ENCODE data around the gene APH1B.
A peak's percentile ranks its signal among the peaks of the same experiment; 100 is the strongest.

The APH1B gene

GRCh38 chr15:63339836-63340235 is 62.4 kb downstream of the APH1B start:
- Histone ChIP-seq H3K18ac (ENCODE audit: low read depth in 1 of 2, low read length in 2 of 2) (no peak overlapping the region), H3K14ac (ENCODE audit: low read length in 2 of 2) (no peak overlapping the region), H3K23ac (ENCODE audit: low read length in 2 of 2) (no peak overlapping the region), H2BK5ac (ENCODE audit: low read depth, low read length, poor library complexity, severe bottlenecking) (no peak overlapping the region), H3K79me1 (replicated peaks; ENCODE audit: low read length, poor library complexity, severe bottlenecking) (no peaks in the 10 kb centered on the region), H3K4me2 (ENCODE audit: low read length, poor library complexity, severe bottlenecking) (no peak overlapping the region), H3K27ac (ENCODE audit: low read length, poor library complexity, severe bottlenecking) (no peak overlapping the region), H2BK120ac (ENCODE audit: low read depth, low read length) (no peak overlapping the region), H3K9me3 (ENCODE audit: control insufficient read depth, low read length) (no peaks in the 10 kb centered on the region), H4K91ac (ENCODE audit: low read length) (no peak overlapping the region), H3K9ac (ENCODE audit: low read length) (no peak overlapping the region), H2AK5ac (ENCODE audit: low read length, severe bottlenecking) (no peak overlapping the region), H3K4ac (ENCODE audit: low read depth in 1 of 2, low read length in 2 of 2) (no peak overlapping the region), H3K36me3 (ENCODE audit: control insufficient read depth in 1 of 2, insufficient read depth in 2 of 2, low read depth in 1 of 2, low read length in 2 of 2) (peaks cover 12 to 92% of the 10 kb centered on the region in 2 experiments), H3K27me3 (ENCODE audit: control insufficient read depth in 1 of 2, insufficient read depth in 1 of 2, low read length in 2 of 2) (no peaks in the 10 kb centered on the region), H2BK15ac (ENCODE audit: low read depth, poor library complexity, severe bottlenecking) (no peak overlapping the region), H3K4me3 (ENCODE audit: insufficient read depth in 1 of 2, low read depth in 1 of 2, low read length in 2 of 2) (no peak overlapping the region), H3K4me1 (ENCODE audit: control insufficient read depth, insufficient read depth, low read depth, low read length) (peaks cover 27% of the 10 kb centered on the region), H4K8ac (ENCODE audit: low read length) (no peak overlapping the region), H2BK12ac (ENCODE audit: low read length in 2 of 2) (no peak overlapping the region), H2AFZ (ENCODE audit: low read depth, low read length) (no peak overlapping the region)
- DNase-seq = no peak
- 65% methylated on average over 1 of the region's 1 CpG for WGBS

GRCh38 chr15:63340353-63340752 is 62.9 kb downstream of the APH1B start:
- Histone ChIP-seq H2BK5ac (ENCODE audit: low read depth, low read length, poor library complexity, severe bottlenecking) (no peak overlapping the region), H4K8ac (ENCODE audit: low read length) (no peak overlapping the region), H3K36me3 (ENCODE audit: control insufficient read depth in 1 of 2, insufficient read depth in 2 of 2, low read depth in 1 of 2, low read length in 2 of 2) (peaks cover 14 to 94% of the 10 kb centered on the region in 2 experiments), H3K79me1 (replicated peaks; ENCODE audit: low read length, poor library complexity, severe bottlenecking) (no peaks in the 10 kb centered on the region), H3K9me3 (ENCODE audit: control insufficient read depth, low read length) (no peaks in the 10 kb centered on the region), H3K9ac (ENCODE audit: low read length) (no peak overlapping the region), H3K4me1 (ENCODE audit: control insufficient read depth, insufficient read depth, low read depth, low read length) (peaks cover 28% of the 10 kb centered on the region), H3K27ac (ENCODE audit: low read length, poor library complexity, severe bottlenecking) (no peak overlapping the region), H3K4me3 (ENCODE audit: insufficient read depth in 1 of 2, low read depth in 1 of 2, low read length in 2 of 2) (no peak overlapping the region), H2AK5ac (ENCODE audit: low read length, severe bottlenecking) (no peak overlapping the region), H2BK15ac (ENCODE audit: low read depth, poor library complexity, severe bottlenecking) (no peak overlapping the region), H3K27me3 (ENCODE audit: control insufficient read depth in 1 of 2, insufficient read depth in 1 of 2, low read length in 2 of 2) (no peaks in the 10 kb centered on the region), H3K4me2 (ENCODE audit: low read length, poor library complexity, severe bottlenecking) (no peak overlapping the region), H2BK120ac (ENCODE audit: low read depth, low read length) (no peak overlapping the region), H3K14ac (ENCODE audit: low read length in 2 of 2) (no peak overlapping the region), H3K23ac (ENCODE audit: low read length in 2 of 2) (no peak overlapping the region), H4K91ac (ENCODE audit: low read length) (no peak overlapping the region), H2BK12ac (ENCODE audit: low read length in 2 of 2) (peak overlapping the region in 1 of 2 experiments; percentile 11), H3K18ac (ENCODE audit: low read depth in 1 of 2, low read length in 2 of 2) (peak overlapping the region in 1 of 2 experiments; percentile 63), H3K4ac (ENCODE audit: low read depth in 1 of 2, low read length in 2 of 2) (no peak overlapping the region), H2AFZ (ENCODE audit: low read depth, low read length) (no peak overlapping the region)
- DNase-seq = no peak
- WGBS = 71% methylated on average over 8 of the region's 8 CpGs

- Histone ChIP-seq H3K9ac (ENCODE audit: low read length) (no peak overlapping the region), H3K4ac (ENCODE audit: low read depth in 1 of 2, low read length in 2 of 2) (no peak overlapping the region), H3K27me3 (ENCODE audit: control insufficient read depth in 1 of 2, insufficient read depth in 1 of 2, low read length in 2 of 2) (no peaks in the 10 kb centered on the region), H4K91ac (ENCODE audit: low read length) (no peak overlapping the region), H2AK5ac (ENCODE audit: low read length, severe bottlenecking) (no peak overlapping the region), H2BK12ac (ENCODE audit: low read length in 2 of 2) (peak overlapping the region; percentile 14 to 37), H3K18ac (ENCODE audit: low read depth in 1 of 2, low read length in 2 of 2) (no peak overlapping the region), H3K4me2 (ENCODE audit: low read length, poor library complexity, severe bottlenecking) (no peak overlapping the region), H3K9me3 (ENCODE audit: control insufficient read depth, low read length) (no peaks in the 10 kb centered on the region), H3K4me1 (ENCODE audit: control insufficient read depth, insufficient read depth, low read depth, low read length) (peaks cover 30% of the 10 kb centered on the region), H2BK15ac (ENCODE audit: low read depth, poor library complexity, severe bottlenecking) (no peak overlapping the region), H3K4me3 (ENCODE audit: insufficient read depth in 1 of 2, low read depth in 1 of 2, low read length in 2 of 2) (no peak overlapping the region), H3K14ac (ENCODE audit: low read length in 2 of 2) (peak overlapping the region in 1 of 2 experiments; percentile 29), H4K8ac (ENCODE audit: low read length) (no peak overlapping the region), H2BK120ac (ENCODE audit: low read depth, low read length) (no peak overlapping the region), H3K27ac (ENCODE audit: low read length, poor library complexity, severe bottlenecking) (no peak overlapping the region), H3K79me1 (replicated peaks; ENCODE audit: low read length, poor library complexity, severe bottlenecking) (no peaks in the 10 kb centered on the region), H2AFZ (ENCODE audit: low read depth, low read length) (no peak overlapping the region), H3K36me3 (ENCODE audit: control insufficient read depth in 1 of 2, insufficient read depth in 2 of 2, low read depth in 1 of 2, low read length in 2 of 2) (peaks cover 14 to 94% of the 10 kb centered on the region in 2 experiments), H2BK5ac (ENCODE audit: low read depth, low read length, poor library complexity, severe bottlenecking) (no peak overlapping the region), H3K23ac (ENCODE audit: low read length in 2 of 2) (no peak overlapping the region)
- whole genome bisulfite sequencing = 87% methylated on average over 2 of the region's 3 CpGs
- DNase-seq = no peak
Observed at GRCh38 chr15:63340878-63341277, 63.5 kb downstream of the APH1B start.

GRCh38 chr15:63341898-63342297 is 64.5 kb downstream of the APH1B start:
- Histone ChIP-seq H3K9ac (ENCODE audit: low read length) (no peak overlapping the region), H4K91ac (ENCODE audit: low read length) (no peak overlapping the region), H2BK12ac (ENCODE audit: low read length in 2 of 2) (peak overlapping the region in 1 of 2 experiments; percentile 23), H3K36me3 (ENCODE audit: control insufficient read depth in 1 of 2, insufficient read depth in 2 of 2, low read depth in 1 of 2, low read length in 2 of 2) (peaks cover 11 to 88% of the 10 kb centered on the region in 2 experiments), H3K18ac (ENCODE audit: low read depth in 1 of 2, low read length in 2 of 2) (peak overlapping the region in 1 of 2 experiments; percentile 49), H2BK15ac (ENCODE audit: low read depth, poor library complexity, severe bottlenecking) (no peak overlapping the region), H3K14ac (ENCODE audit: low read length in 2 of 2) (no peak overlapping the region), H3K4me2 (ENCODE audit: low read length, poor library complexity, severe bottlenecking) (no peak overlapping the region), H3K4ac (ENCODE audit: low read depth in 1 of 2, low read length in 2 of 2) (no peak overlapping the region), H3K27ac (ENCODE audit: low read length, poor library complexity, severe bottlenecking) (no peak overlapping the region), H2BK120ac (ENCODE audit: low read depth, low read length) (no peak overlapping the region), H3K27me3 (ENCODE audit: control insufficient read depth in 1 of 2, insufficient read depth in 1 of 2, low read length in 2 of 2) (no peaks in the 10 kb centered on the region), H3K4me1 (ENCODE audit: control insufficient read depth, insufficient read depth, low read depth, low read length) (peaks cover 35% of the 10 kb centered on the region), H2AFZ (ENCODE audit: low read depth, low read length) (no peak overlapping the region), H3K79me1 (replicated peaks; ENCODE audit: low read length, poor library complexity, severe bottlenecking) (no peaks in the 10 kb centered on the region), H3K23ac (ENCODE audit: low read length in 2 of 2) (no peak overlapping the region), H4K8ac (ENCODE audit: low read length) (no peak overlapping the region), H2AK5ac (ENCODE audit: low read length, severe bottlenecking) (no peak overlapping the region), H2BK5ac (ENCODE audit: low read depth, low read length, poor library complexity, severe bottlenecking) (no peak overlapping the region), H3K4me3 (ENCODE audit: insufficient read depth in 1 of 2, low read depth in 1 of 2, low read length in 2 of 2) (no peak overlapping the region), H3K9me3 (ENCODE audit: control insufficient read depth, low read length) (no peaks in the 10 kb centered on the region)
- DNase-seq = no peak
- WGBS = 88% methylated on average over 3 of the region's 4 CpGs
